ENCODE measurements around the gene PGAM1. TPM values are rescaled to one million over a fixed set of nuclear protein-coding genes. Genes with fewer than 3 reads are reported as not detected.
A peak's percentile ranks its signal among the peaks of the same experiment; 100 is the strongest.

The PGAM1 gene
- total and polyA plus RNA-seq, 11 donors, result 41.6 to 436 (median 250) TPM

DNA sequence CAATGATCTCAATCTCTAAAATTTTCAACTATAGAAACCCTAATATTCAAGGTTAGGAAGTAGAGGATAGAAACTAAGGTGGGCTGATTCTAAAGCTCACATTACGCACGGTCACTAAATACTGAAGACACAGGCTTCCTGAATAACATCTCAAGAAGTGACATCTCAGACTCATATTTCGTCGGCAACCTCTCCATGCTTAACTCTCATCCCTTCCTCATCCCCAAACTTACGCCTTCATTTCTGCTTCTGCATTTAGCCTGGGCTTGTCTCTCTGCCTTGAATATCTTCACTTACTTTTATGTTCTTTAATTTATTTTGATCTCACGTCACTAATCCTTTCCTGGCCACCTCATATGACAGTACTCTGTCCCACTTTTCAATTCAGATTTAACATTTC lies 9.2 kb downstream of the PGAM1 start:
- H3K4me3 ChIP-seq, result no peak overlapping the region
- DNase-seq (no peak), ATAC-seq (no peak)
- no peak for TF ChIP-seq POLR2A (IDR thresholded peaks at IDR 0.05)
- TF ChIP-seq, protein P1, sequence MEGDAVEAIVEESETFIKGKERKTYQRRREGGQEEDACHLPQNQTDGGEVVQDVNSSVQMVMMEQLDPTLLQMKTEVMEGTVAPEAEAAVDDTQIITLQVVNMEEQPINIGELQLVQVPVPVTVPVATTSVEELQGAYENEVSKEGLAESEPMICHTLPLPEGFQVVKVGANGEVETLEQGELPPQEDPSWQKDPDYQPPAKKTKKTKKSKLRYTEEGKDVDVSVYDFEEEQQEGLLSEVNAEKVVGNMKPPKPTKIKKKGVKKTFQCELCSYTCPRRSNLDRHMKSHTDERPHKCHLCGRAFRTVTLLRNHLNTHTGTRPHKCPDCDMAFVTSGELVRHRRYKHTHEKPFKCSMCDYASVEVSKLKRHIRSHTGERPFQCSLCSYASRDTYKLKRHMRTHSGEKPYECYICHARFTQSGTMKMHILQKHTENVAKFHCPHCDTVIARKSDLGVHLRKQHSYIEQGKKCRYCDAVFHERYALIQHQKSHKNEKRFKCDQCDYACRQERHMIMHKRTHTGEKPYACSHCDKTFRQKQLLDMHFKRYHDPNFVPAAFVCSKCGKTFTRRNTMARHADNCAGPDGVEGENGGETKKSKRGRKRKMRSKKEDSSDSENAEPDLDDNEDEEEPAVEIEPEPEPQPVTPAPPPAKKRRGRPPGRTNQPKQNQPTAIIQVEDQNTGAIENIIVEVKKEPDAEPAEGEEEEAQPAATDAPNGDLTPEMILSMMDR (IDR thresholded peaks at IDR 0.05), result no peak
- H3K4me1 ChIP-seq, result no peaks in the 10 kb centered on the region
- intact Hi-C loops (cut with DNase I), result no loop called here
- no peaks in the 10 kb centered on the region for H3K27me3 ChIP-seq
- no peaks in the 10 kb centered on the region for H3K9me3 ChIP-seq
- 94 to 95% (median 94%) methylated on average over 6 of the region's 6 CpGs for WGBS, 4 donors
- peaks cover 0 to 94% (median 88%) of the 10 kb centered on the region in 9 donors for H3K36me3 ChIP-seq
- H3K27ac ChIP-seq, result no peak overlapping the region

DNA sequence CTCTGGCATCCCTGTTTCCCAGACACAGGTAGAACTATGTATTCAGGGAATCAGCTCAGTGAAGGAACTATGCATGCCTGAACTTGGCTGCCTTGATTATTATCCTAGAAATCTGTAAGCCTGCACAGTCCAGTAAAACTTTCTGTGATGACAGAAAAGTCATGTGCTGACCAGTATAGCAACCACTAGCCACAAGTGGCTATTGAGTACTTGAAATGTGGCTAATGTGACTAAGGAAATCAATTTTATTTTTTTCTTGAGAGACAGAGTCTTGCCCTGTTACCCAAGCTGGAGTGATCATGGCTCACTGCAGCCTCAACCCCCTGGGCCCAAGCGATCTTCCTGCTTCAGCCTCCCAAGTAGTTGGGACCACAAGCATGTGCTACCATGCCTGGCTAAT lies 16.3 kb downstream of the PGAM1 start:
- intact Hi-C loops (cut with DNase I), result loop anchor here in 1 of 10 donors (10.0 kb wide), 1 partner anchor 53 kb away; the partner anchor contains the start of genes MMS19 and UBTD1
- DNase-seq (no peak), ATAC-seq (no peak)
- H3K4me1 ChIP-seq, result peaks cover 4 to 24% (median 18%) of the 10 kb centered on the region in 12 donors
- H3K27ac ChIP-seq, result no peak overlapping the region
- peaks cover 0 to 66% (median 55%) of the 10 kb centered on the region in 9 donors for H3K36me3 ChIP-seq
- no peaks in the 10 kb centered on the region for H3K9me3 ChIP-seq
- no peak for TF ChIP-seq POLR2A (IDR thresholded peaks at IDR 0.05)
- TF ChIP-seq, protein P1 (IDR thresholded peaks at IDR 0.05), result no peak
- no peak overlapping the region for H3K4me3 ChIP-seq
- WGBS, 4 donors, result 95 to 100% (median 98%) methylated on average over 1 of the region's 1 CpG
- no peaks in the 10 kb centered on the region for H3K27me3 ChIP-seq

DNA sequence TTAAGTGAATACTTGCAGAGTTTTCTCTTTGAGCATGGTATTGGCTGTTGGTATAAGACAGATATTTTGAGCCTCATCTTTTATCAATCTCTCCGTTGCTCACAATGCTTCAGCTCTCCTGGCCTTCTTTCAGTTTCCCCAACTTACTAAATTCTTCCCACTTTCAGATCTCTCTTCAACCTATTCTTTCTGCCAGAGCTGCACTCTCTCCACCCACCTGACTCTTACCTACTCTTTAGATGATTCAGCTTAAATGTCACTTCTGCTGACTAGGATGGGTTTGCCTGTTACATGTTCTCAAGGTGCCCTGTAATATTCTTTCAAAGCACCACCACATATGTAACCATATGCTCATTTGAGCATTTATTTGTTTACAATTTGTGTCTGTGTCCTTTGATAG lies 18.2 kb downstream of the PGAM1 start:
- intact Hi-C loops (cut with DNase I), result loop anchor here in 2 of 10 donors (2.0 to 10.0 kb wide), 2 partner anchors 15 to 51 kb away; partner anchors contain the start of genes MMS19 (in 1 of the 2) and UBTD1 (in 1 of the 2)
- Histone ChIP-seq H3K27me3 (no peaks in the 10 kb centered on the region), H3K4me3 (peak overlapping the region in 1 of 12 donors; percentile 62), H3K36me3 (peaks cover 0 to 47% (median 36%) of the 10 kb centered on the region in 9 donors), H3K27ac (no peak overlapping the region), H3K9me3 (no peaks in the 10 kb centered on the region), H3K4me1 (peaks cover 4 to 37% (median 26%) of the 10 kb centered on the region in 12 donors)
- DNase-seq (no peak), ATAC-seq (no peak)
- 83 to 93% (median 88%) methylated on average over 1 of the region's 1 CpG for WGBS, 4 donors
- no peak for TF ChIP-seq POLR2A (IDR thresholded peaks at IDR 0.05)
- TF ChIP-seq, protein P1 (IDR thresholded peaks at IDR 0.05), result no peak

DNA sequence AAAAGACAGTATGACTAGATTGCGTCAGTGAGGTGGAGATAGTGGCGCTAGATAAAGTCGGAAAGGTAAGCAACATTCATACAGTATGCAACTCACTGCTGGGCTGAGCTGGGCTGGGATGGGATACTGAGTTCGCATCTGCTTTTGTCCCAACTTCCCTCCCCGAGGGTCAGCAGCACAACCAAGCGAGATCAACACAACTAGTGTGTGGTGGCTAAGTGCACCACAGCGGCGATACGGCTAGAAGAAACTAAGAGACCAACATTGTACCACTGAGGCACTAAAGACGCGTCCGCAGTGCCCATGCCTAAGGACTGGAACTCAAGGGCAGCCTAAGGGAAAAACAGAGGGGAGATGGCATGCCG lies 19.3 kb downstream of the PGAM1 start:
- DNase-seq, result no peak
- Histone ChIP-seq H3K9me3 (no peaks in the 10 kb centered on the region), H3K4me1 (peaks cover 4 to 39% (median 30%) of the 10 kb centered on the region in 12 donors), H3K36me3 (peaks cover 0 to 35% (median 25%) of the 10 kb centered on the region in 9 donors), H3K27me3 (no peaks in the 10 kb centered on the region), H3K27ac (peak overlapping the region in 11 of 12 donors; percentile 47 to 83 (median 74)), H3K4me3 (peak overlapping the region; percentile 62 to 96 (median 89))
- intact Hi-C loops (cut with DNase I), result loop anchor here in 3 of 10 donors (2.0 to 10.0 kb wide), 3 partner anchors 17 to 52 kb away; partner anchors contain the start of genes MMS19 (in 2 of the 3) and UBTD1 (in 2 of the 3)
- WGBS, 4 donors, result 1 to 2% (median 2%) methylated on average over 13 of the region's 13 CpGs
- no peak for TF ChIP-seq POLR2A (IDR thresholded peaks at IDR 0.05)
- TF ChIP-seq, protein P1 (IDR thresholded peaks at IDR 0.05), result no peak
- peak in 2 of 4 donors; percentile 2 to 3 for ATAC-seq

Data from heart left ventricle (tissue), 16 donors.